ENCODE results near the gene GNB5.
A peak's percentile ranks its signal among the peaks of the same experiment; 100 is the strongest.

GNB5 gene

GRCh38 chr15:52186651-52187486 lies 4.3 kb downstream of the GNB5 start:
- no peaks in the 10 kb centered on the region for H3K27me3 ChIP-seq (ENCODE audit: control insufficient read depth in 5 of 5, insufficient read depth in 4 of 5, low read length in 5 of 5)
- H3K9me3 ChIP-seq (ENCODE audit: control insufficient read depth in 5 of 5, low read length in 5 of 5), result no peaks in the 10 kb centered on the region
- no peaks in the 10 kb centered on the region for H3K4me1 ChIP-seq (ENCODE audit: control insufficient read depth in 5 of 5, insufficient read depth in 5 of 5, low read length in 5 of 5)
- no peak overlapping the region for H3K4me3 ChIP-seq (ENCODE audit: low read depth in 1 of 5, low read length in 5 of 5)
- no peak overlapping the region for H3K9ac ChIP-seq (ENCODE audit: low read length in 5 of 5)
- H3K27ac ChIP-seq (ENCODE audit: low read depth, low read length), result no peak overlapping the region
- H3K36me3 ChIP-seq (ENCODE audit: control insufficient read depth in 5 of 5, insufficient read depth in 5 of 5, low read length in 5 of 5), result no peaks in the 10 kb centered on the region

- H3K9me3 ChIP-seq (ENCODE audit: control insufficient read depth in 5 of 5, low read length in 5 of 5), result no peaks in the 10 kb centered on the region
- H3K4me3 ChIP-seq (ENCODE audit: low read depth in 1 of 5, low read length in 5 of 5), result no peak overlapping the region
- peaks cover 0 to 7% (median 5%) of the 10 kb centered on the region in 5 donors for H3K4me1 ChIP-seq (ENCODE audit: control insufficient read depth in 5 of 5, insufficient read depth in 5 of 5, low read length in 5 of 5)
- H3K36me3 ChIP-seq (ENCODE audit: control insufficient read depth in 5 of 5, insufficient read depth in 5 of 5, low read length in 5 of 5), result no peaks in the 10 kb centered on the region
- H3K27me3 ChIP-seq (ENCODE audit: control insufficient read depth in 5 of 5, insufficient read depth in 4 of 5, low read length in 5 of 5), result no peaks in the 10 kb centered on the region
- no peak overlapping the region for H3K9ac ChIP-seq (ENCODE audit: low read length in 5 of 5)
- H3K27ac ChIP-seq (ENCODE audit: low read depth, low read length), result no peak overlapping the region
Observed at GRCh38 chr15:52185151-52185561, 6.0 kb downstream of the GNB5 start.

GRCh38 chr15:52184721-52185120 lies 6.5 kb downstream of the GNB5 start:
- Histone ChIP-seq H3K36me3 (ENCODE audit: control insufficient read depth in 5 of 5, insufficient read depth in 5 of 5, low read length in 5 of 5) (no peaks in the 10 kb centered on the region), H3K27me3 (ENCODE audit: control insufficient read depth in 5 of 5, insufficient read depth in 4 of 5, low read length in 5 of 5) (no peaks in the 10 kb centered on the region), H3K27ac (ENCODE audit: low read depth, low read length) (no peak overlapping the region), H3K9ac (ENCODE audit: low read length in 5 of 5) (no peak overlapping the region), H3K9me3 (ENCODE audit: control insufficient read depth in 5 of 5, low read length in 5 of 5) (no peaks in the 10 kb centered on the region), H3K4me1 (ENCODE audit: control insufficient read depth in 5 of 5, insufficient read depth in 5 of 5, low read length in 5 of 5) (peaks cover 0 to 10% (median 8%) of the 10 kb centered on the region in 5 donors), H3K4me3 (ENCODE audit: low read depth in 1 of 5, low read length in 5 of 5) (no peak overlapping the region)

GRCh38 chr15:52183562-52184173 lies 7.5 kb downstream of the GNB5 start:
- H3K4me1 ChIP-seq (ENCODE audit: control insufficient read depth in 5 of 5, insufficient read depth in 5 of 5, low read length in 5 of 5), result peaks cover 2 to 15% (median 13%) of the 10 kb centered on the region in 5 donors
- H3K36me3 ChIP-seq (ENCODE audit: control insufficient read depth in 5 of 5, insufficient read depth in 5 of 5, low read length in 5 of 5), result no peaks in the 10 kb centered on the region
- H3K9ac ChIP-seq (ENCODE audit: low read length in 5 of 5), result no peak overlapping the region
- no peak overlapping the region for H3K4me3 ChIP-seq (ENCODE audit: low read depth in 1 of 5, low read length in 5 of 5)
- H3K27me3 ChIP-seq (ENCODE audit: control insufficient read depth in 5 of 5, insufficient read depth in 4 of 5, low read length in 5 of 5), result no peaks in the 10 kb centered on the region
- no peak overlapping the region for H3K27ac ChIP-seq (ENCODE audit: low read depth, low read length)
- H3K9me3 ChIP-seq (ENCODE audit: control insufficient read depth in 5 of 5, low read length in 5 of 5), result no peaks in the 10 kb centered on the region

DNA sequence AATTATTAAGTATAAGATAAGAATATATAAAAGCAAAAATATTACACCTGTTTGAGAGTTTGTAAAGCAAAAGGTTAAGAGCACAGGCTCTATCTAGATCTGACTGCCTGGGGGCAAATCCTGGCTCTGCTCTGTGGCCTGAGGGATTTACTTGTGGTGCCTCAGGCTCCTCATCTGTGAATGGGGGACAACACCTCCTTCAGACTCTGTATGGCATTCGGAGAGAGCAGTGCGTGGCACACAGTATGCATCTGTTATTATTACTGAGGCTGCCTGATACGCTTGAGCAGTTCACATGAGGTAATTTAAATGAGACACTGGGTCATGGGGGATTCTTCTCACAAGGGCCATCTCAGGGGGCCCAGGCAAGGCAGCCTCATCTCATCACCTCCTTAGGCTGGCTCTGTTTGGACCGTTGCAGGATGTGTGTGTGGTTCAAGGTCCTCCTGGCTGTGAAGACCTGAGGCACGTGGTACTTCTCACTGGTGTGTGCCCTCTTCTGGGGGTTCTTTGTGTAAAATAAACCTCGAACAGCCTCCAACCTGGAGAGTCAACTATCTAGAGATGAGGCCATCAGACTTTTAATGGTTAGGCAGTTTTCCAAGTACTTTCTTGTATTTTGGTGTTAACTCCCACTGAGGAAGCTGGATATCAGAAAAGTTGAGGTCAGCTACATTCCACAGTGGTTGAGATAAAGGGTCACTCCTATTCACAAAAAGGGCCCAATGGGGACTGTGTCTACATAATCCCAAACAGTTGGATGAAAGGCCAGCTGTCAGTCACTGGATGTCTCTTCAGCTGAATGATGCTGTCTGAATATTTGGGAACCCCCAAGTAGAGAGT lies 9.0 kb downstream of the GNB5 start:
- no peak overlapping the region for H3K9ac ChIP-seq (ENCODE audit: low read length in 5 of 5)
- peaks cover 2 to 17% (median 17%) of the 10 kb centered on the region in 5 donors for H3K4me1 ChIP-seq (ENCODE audit: control insufficient read depth in 5 of 5, insufficient read depth in 5 of 5, low read length in 5 of 5)
- H3K27me3 ChIP-seq (ENCODE audit: control insufficient read depth in 5 of 5, insufficient read depth in 4 of 5, low read length in 5 of 5), result no peaks in the 10 kb centered on the region
- no peak overlapping the region for H3K27ac ChIP-seq (ENCODE audit: low read depth, low read length)
- no peaks in the 10 kb centered on the region for H3K9me3 ChIP-seq (ENCODE audit: control insufficient read depth in 5 of 5, low read length in 5 of 5)
- no peak overlapping the region for H3K4me3 ChIP-seq (ENCODE audit: low read depth in 1 of 5, low read length in 5 of 5)
- H3K36me3 ChIP-seq (ENCODE audit: control insufficient read depth in 5 of 5, insufficient read depth in 5 of 5, low read length in 5 of 5), result no peaks in the 10 kb centered on the region

GRCh38 chr15:52180851-52181450 lies 10.2 kb downstream of the GNB5 start:
- Histone ChIP-seq H3K4me3 (ENCODE audit: low read depth in 1 of 5, low read length in 5 of 5) (peak overlapping the region in 2 of 5 donors; percentile 82 to 86), H3K36me3 (ENCODE audit: control insufficient read depth in 5 of 5, insufficient read depth in 5 of 5, low read length in 5 of 5) (no peaks in the 10 kb centered on the region), H3K27me3 (ENCODE audit: control insufficient read depth in 5 of 5, insufficient read depth in 4 of 5, low read length in 5 of 5) (no peaks in the 10 kb centered on the region), H3K4me1 (ENCODE audit: control insufficient read depth in 5 of 5, insufficient read depth in 5 of 5, low read length in 5 of 5) (peaks cover 2 to 17% (median 17%) of the 10 kb centered on the region in 5 donors), H3K9ac (ENCODE audit: low read length in 5 of 5) (no peak overlapping the region), H3K27ac (ENCODE audit: low read depth, low read length) (no peak overlapping the region), H3K9me3 (ENCODE audit: control insufficient read depth in 5 of 5, low read length in 5 of 5) (no peaks in the 10 kb centered on the region)

- H3K4me1 ChIP-seq (ENCODE audit: control insufficient read depth in 5 of 5, insufficient read depth in 5 of 5, low read length in 5 of 5), result peaks cover 2 to 17% (median 17%) of the 10 kb centered on the region in 5 donors
- no peak overlapping the region for H3K27ac ChIP-seq (ENCODE audit: low read depth, low read length)
- H3K9ac ChIP-seq (ENCODE audit: low read length in 5 of 5), result peak overlapping the region; percentile 4 to 77 (median 54)
- no peaks in the 10 kb centered on the region for H3K9me3 ChIP-seq (ENCODE audit: control insufficient read depth in 5 of 5, low read length in 5 of 5)
- peak overlapping the region; percentile 59 to 90 (median 83) for H3K4me3 ChIP-seq (ENCODE audit: low read depth in 1 of 5, low read length in 5 of 5)
- H3K36me3 ChIP-seq (ENCODE audit: control insufficient read depth in 5 of 5, insufficient read depth in 5 of 5, low read length in 5 of 5), result no peaks in the 10 kb centered on the region
- H3K27me3 ChIP-seq (ENCODE audit: control insufficient read depth in 5 of 5, insufficient read depth in 4 of 5, low read length in 5 of 5), result no peaks in the 10 kb centered on the region
Observed at GRCh38 chr15:52180196-52180835, 10.9 kb downstream of the GNB5 start.

DNA sequence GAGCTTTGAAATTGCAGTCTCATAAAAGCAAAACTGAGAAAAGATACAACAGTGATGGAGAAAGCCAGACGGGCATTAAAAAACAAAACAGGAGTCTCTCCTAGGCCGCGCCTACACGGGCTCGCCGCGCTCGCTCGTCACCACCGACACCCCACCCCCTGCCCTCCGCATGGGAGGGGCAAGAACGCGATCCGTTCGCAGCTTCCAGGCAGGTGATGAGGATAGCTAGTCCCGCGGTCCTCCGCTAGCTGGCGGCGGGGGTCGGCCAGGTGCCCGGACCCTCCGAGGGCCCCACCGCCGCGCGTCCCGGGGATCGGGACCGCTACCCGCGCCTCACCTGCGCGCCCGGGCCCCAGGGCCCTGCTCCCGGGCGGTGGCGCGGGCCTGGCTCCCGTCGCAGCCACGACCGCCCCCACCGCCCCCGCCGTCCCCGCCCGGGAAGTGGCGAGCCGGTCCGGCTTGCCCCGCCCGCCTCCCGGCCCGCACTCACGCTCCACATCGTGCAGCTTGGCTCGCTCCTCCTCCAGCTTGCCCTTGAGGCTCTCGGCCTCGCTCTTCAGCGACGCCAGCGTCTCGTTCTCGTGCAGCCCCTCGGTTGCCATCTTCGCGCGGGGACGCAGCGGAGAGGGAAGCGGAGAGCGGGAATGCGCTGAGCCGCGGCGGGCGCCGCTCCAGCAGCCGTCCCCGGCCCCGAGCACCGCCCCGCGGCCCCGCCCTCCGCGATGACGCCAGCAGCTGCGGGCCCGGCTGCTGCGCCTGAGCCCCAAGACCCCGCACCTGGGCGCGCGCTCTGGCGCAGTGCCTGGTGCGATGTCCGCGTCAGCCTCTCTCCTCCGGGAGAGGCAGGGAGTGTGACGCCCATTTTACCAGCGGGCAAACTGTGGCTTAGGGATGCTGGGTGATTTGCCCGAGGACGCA lies 11.7 kb downstream of the GNB5 start:
- peak overlapping the region; percentile 38 to 83 (median 74) for H3K9ac ChIP-seq (ENCODE audit: low read length in 5 of 5)
- no peaks in the 10 kb centered on the region for H3K9me3 ChIP-seq (ENCODE audit: control insufficient read depth in 5 of 5, low read length in 5 of 5)
- no peaks in the 10 kb centered on the region for H3K27me3 ChIP-seq (ENCODE audit: control insufficient read depth in 5 of 5, insufficient read depth in 4 of 5, low read length in 5 of 5)
- H3K4me1 ChIP-seq (ENCODE audit: control insufficient read depth in 5 of 5, insufficient read depth in 5 of 5, low read length in 5 of 5), result peaks cover 2 to 17% (median 17%) of the 10 kb centered on the region in 5 donors
- H3K4me3 ChIP-seq (ENCODE audit: low read depth in 1 of 5, low read length in 5 of 5), result peak overlapping the region; percentile 82 to 90 (median 84)
- H3K27ac ChIP-seq (ENCODE audit: low read depth, low read length), result no peak overlapping the region
- no peaks in the 10 kb centered on the region for H3K36me3 ChIP-seq (ENCODE audit: control insufficient read depth in 5 of 5, insufficient read depth in 5 of 5, low read length in 5 of 5)
